SU-DHL-6 (cell line): Measurements from ENCODE around the gene DDX5.

ENCODE experiments used
- H2AFZ ChIP-seq: fragments of 200-600 bp; sonication (generic); 2 replicates; pipeline ENCODE4 v1.6.1; 2014; ENCODE audit warnings: low read depth, mild to moderate bottlenecking, moderate library complexity, mixed read lengths, antibody characterized with exemption, low read length; ENCODE audit not compliant: severe bottlenecking
- H3F3A ChIP-seq: fragments of 200-600 bp; shearing (Covaris generic); 2 replicates; pipeline ENCODE4 v1.6.0; 2016; ENCODE audit warnings: antibody characterized with exemption, mild to moderate bottlenecking; ENCODE audit not compliant: insufficient read depth
- H3K27ac ChIP-seq: fragments of 200-600 bp; sonication (generic); 2 replicates; pipeline ENCODE4 v1.5.1; 2016; ENCODE audit warnings: low read depth, mild to moderate bottlenecking, low read length, moderate library complexity, mixed read lengths
- H3K27me3 ChIP-seq: fragments of 200-600 bp; sonication (generic), shearing (Covaris generic); 2 replicates; pipeline ENCODE4 v1.6.0; 2014; ENCODE audit warnings: mild to moderate bottlenecking, low read length
- H3K36me3 ChIP-seq: fragments of 200-600 bp; sonication (generic); 2 replicates; pipeline ENCODE4 v1.6.1; 2014; ENCODE audit warnings: mild to moderate bottlenecking, low read length, mixed read lengths
- H3K4me2 ChIP-seq: fragments of 300-600, 200-600 bp; shearing (Covaris generic), sonication (generic); 2 replicates; pipeline ENCODE4 v1.6.0; 2014; ENCODE audit warnings: low read length, low read depth, mild to moderate bottlenecking; ENCODE audit not compliant: poor library complexity, severe bottlenecking
- H3K4me3 ChIP-seq: fragments of 200-600 bp; sonication (generic); 2 replicates; pipeline ENCODE4 v1.5.1; 2014; ENCODE audit warnings: antibody characterized with exemption, low read length, mild to moderate bottlenecking, mixed read lengths; ENCODE audit not compliant: insufficient read depth, poor library complexity, severe bottlenecking
- H3K79me2 ChIP-seq: fragments of 200-600 bp; sonication (generic); 2 replicates; pipeline ENCODE4 v1.6.1; 2014; ENCODE audit warnings: mild to moderate bottlenecking, low read length, moderate library complexity; ENCODE audit not compliant: insufficient read depth
- H3K9ac ChIP-seq: fragments of 200-600 bp; sonication (generic); 2 replicates; pipeline ENCODE4 v1.7.0; 2014; ENCODE audit warnings: mild to moderate bottlenecking, low read length
- H3K9me2 ChIP-seq: fragments of 200-600 bp; sonication (generic); replicated peaks from 2 replicates; pipeline ENCODE4 v1.6.1; 2014; ENCODE audit warnings: low read length; ENCODE audit not compliant: insufficient read depth
- H3K9me3 ChIP-seq: fragments of 200-600 bp; sonication (generic); 2 replicates; pipeline ENCODE4 v1.6.1; 2014; ENCODE audit warnings: low read length, mixed read lengths; ENCODE audit not compliant: insufficient read depth
- H4K20me1 ChIP-seq: fragments of 200-600 bp; sonication (generic); 2 replicates; pipeline ENCODE4 v1.6.1; 2014; ENCODE audit warnings: low read depth, mild to moderate bottlenecking, antibody characterized with exemption, low read length, moderate library complexity, mixed read lengths
- EZH2phosphoT487 ChIP-seq: fragments of 200-600 bp; sonication (generic), shearing (Covaris generic); conservative IDR thresholded peaks from 2 replicates; pipeline ENCODE4 v1.6.1; 2018; ENCODE audit warnings: mild to moderate bottlenecking, antibody characterized with exemption, low read length, moderate library complexity, mixed read lengths
- TF ChIP-seq, protein P1 (sequence below): fragments of 200-600 bp; sonication (generic); IDR thresholded peaks from one replicate; pipeline ENCODE4 v1.5.1; 2017; ENCODE audit warnings: antibody characterized with exemption, mild to moderate bottlenecking, low read length, moderate library complexity; ENCODE audit not compliant: insufficient read depth, poor library complexity, severe bottlenecking

DDX5 gene

DNA sequence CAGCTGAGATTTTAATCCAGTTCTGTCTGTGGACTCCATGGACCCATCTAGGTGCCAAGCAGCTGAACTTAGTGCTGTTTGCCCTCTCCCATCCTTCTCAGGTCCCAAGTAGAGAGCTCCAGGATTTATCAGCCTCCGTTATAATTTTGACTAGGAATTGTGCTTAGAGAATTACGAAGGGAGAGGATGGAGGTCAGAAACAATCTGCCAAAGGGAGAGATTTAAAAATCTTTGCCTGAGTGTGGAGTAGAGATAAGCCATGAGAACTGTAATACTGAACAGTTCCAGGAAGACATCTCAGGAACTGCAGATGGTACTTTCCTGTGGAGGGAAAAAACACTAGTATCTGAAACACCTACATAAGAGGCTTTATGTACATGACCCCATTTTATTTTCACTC lies 27.7 kb upstream of the DDX5 start:
- Histone ChIP-seq H3K27me3 (no peaks in the 10 kb centered on the region), H3K9me3 (no peaks in the 10 kb centered on the region), H3K9ac (no peak overlapping the region), H3K79me2 (no peaks in the 10 kb centered on the region), H4K20me1 (no peaks in the 10 kb centered on the region), H3F3A (no peaks in the 10 kb centered on the region), H3K27ac (no peak overlapping the region), H2AFZ (no peak overlapping the region), H3K4me2 (no peak overlapping the region), H3K9me2 (no peaks in the 10 kb centered on the region), H3K36me3 (peaks cover 50% of the 10 kb centered on the region), H3K4me3 (no peak overlapping the region)
- TF ChIP-seq, protein P1, sequence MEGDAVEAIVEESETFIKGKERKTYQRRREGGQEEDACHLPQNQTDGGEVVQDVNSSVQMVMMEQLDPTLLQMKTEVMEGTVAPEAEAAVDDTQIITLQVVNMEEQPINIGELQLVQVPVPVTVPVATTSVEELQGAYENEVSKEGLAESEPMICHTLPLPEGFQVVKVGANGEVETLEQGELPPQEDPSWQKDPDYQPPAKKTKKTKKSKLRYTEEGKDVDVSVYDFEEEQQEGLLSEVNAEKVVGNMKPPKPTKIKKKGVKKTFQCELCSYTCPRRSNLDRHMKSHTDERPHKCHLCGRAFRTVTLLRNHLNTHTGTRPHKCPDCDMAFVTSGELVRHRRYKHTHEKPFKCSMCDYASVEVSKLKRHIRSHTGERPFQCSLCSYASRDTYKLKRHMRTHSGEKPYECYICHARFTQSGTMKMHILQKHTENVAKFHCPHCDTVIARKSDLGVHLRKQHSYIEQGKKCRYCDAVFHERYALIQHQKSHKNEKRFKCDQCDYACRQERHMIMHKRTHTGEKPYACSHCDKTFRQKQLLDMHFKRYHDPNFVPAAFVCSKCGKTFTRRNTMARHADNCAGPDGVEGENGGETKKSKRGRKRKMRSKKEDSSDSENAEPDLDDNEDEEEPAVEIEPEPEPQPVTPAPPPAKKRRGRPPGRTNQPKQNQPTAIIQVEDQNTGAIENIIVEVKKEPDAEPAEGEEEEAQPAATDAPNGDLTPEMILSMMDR, result no peak

DNA sequence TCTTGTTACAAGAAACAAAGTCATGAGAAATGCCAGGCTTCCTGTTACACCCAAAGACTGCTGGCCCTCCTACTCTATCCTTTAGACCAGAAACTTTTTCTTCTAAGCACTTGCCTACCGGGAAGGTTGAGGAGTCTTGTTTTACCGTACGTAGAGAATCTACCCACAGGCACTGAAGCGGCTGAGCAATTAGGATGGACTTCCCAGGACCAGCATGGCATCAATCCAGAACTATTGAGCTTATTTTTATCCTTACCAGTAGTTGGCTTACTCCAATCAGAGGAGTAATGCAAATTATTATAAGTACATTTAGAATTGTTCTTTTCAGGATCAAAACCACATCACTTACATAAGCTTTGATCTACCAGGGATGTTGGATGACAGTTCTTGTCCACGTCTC lies 26.3 kb upstream of the DDX5 start:
- peaks cover 55% of the 10 kb centered on the region for H3K36me3 ChIP-seq
- TF ChIP-seq, protein P1, result no peak
- no peak for TF ChIP-seq EZH2phosphoT487
- H3K9me3 ChIP-seq, result no peaks in the 10 kb centered on the region
- no peaks in the 10 kb centered on the region for H4K20me1 ChIP-seq
- H3K4me3 ChIP-seq, result no peak overlapping the region
- H3K27ac ChIP-seq, result no peak overlapping the region
- H2AFZ ChIP-seq, result no peak overlapping the region
- H3K4me2 ChIP-seq, result no peak overlapping the region
- H3K9me2 ChIP-seq, result no peaks in the 10 kb centered on the region
- H3K27me3 ChIP-seq, result no peaks in the 10 kb centered on the region
- no peaks in the 10 kb centered on the region for H3K79me2 ChIP-seq
- no peaks in the 10 kb centered on the region for H3F3A ChIP-seq
- no peak overlapping the region for H3K9ac ChIP-seq

DNA sequence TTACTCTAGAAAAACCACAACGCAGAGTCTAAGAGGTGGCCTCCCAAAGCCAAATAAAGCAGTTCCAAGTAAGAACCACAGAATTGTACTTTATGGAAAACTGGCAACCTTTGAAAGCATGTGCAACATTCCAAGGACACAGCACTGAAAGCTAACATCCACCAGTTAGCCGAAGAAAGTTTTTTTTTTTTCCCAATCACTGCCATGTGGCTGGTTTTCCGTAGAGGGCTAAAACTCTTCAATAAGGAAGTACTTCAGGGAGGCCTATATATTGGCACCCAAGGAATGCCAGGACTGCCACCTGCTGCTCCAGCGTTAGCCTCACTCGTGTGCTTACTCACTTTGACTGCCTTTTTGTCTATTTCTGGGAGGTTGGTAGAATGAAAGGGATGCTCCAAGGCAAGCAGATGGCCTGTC lies 25.9 kb upstream of the DDX5 start:
- Histone ChIP-seq H3K79me2 (no peaks in the 10 kb centered on the region), H3K4me2 (no peak overlapping the region), H3K4me3 (no peak overlapping the region), H2AFZ (no peak overlapping the region), H3K9me3 (no peaks in the 10 kb centered on the region), H3K27me3 (no peaks in the 10 kb centered on the region), H3K9me2 (no peaks in the 10 kb centered on the region), H3K9ac (no peak overlapping the region), H4K20me1 (no peaks in the 10 kb centered on the region), H3F3A (no peaks in the 10 kb centered on the region), H3K36me3 (peaks cover 51% of the 10 kb centered on the region), H3K27ac (no peak overlapping the region)
- TF ChIP-seq, protein P1, result no peak
- no peak for TF ChIP-seq EZH2phosphoT487

DNA sequence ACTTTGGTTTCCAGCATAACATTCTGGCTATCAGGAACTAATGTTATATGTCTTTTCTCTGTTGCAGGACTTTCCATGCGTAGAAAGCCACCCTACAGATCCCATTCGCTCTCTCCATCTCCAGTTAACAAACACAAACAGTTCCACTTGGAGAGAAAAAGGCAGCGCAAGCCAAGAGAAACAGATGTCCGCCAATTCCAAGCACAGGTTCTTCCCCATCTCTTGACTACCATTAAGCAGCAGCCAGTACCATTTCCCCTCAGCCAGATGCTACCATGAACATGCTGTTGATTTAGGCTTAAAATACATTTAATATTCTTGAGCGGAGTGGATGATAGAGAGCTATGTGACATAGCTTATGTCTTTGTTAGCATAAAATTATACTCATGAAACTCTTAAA lies 23.1 kb upstream of the DDX5 start:
- Histone ChIP-seq H3K4me2 (no peak overlapping the region), H3K36me3 (peaks cover 54% of the 10 kb centered on the region), H3F3A (no peaks in the 10 kb centered on the region)

More for the DNA sequence above, 23.1 kb upstream of the DDX5 start:
- H2AFZ ChIP-seq, result no peak overlapping the region
- H3K4me3 ChIP-seq, result no peak overlapping the region
- no peak overlapping the region for H3K27ac ChIP-seq
- H3K9me2 ChIP-seq, result no peaks in the 10 kb centered on the region
- no peaks in the 10 kb centered on the region for H3K9me3 ChIP-seq
- no peaks in the 10 kb centered on the region for H3K79me2 ChIP-seq
- H3K27me3 ChIP-seq, result no peaks in the 10 kb centered on the region
- H4K20me1 ChIP-seq, result no peaks in the 10 kb centered on the region
- no peak overlapping the region for H3K9ac ChIP-seq
- no peak for TF ChIP-seq EZH2phosphoT487
